HepG2 (cell line): Measurements from ENCODE around the gene PAK6. TPM values are rescaled to one million over a fixed set of nuclear protein-coding genes. Genes with fewer than 3 reads are reported as not detected.

Experiments
- ATAC-seq: fragments of 200-7000 bp; cut with Tn5 transposase; 3 replicates; pipeline ENCODE4 v1.9.1; 2020; ENCODE audit warnings: mild to moderate bottlenecking, moderate library complexity
- BruUV-seq: library from RNA; stranded (reverse); fragments of 400-500 nt; replicated peaks from 2 replicates; lab custom pipeline; 2021; lab: Mats Ljungman, UMichigan
- CTCF ChIA-PET: fragments of 300-600 bp; formaldehyde crosslinking; extraction: SDS; loops from one replicate; lab custom pipeline; 2021; ENCODE audit warnings: low total read pairs, inconsistent platforms, low intra/inter-chr PET ratio; lab: Yijun Ruan, JAX
- POLR2A ChIA-PET: fragments of 350-600 bp; sonication (Branson Sonifier 250); formaldehyde crosslinking; loops from one replicate; lab custom pipeline; 2020; ENCODE audit warnings: antibody characterized with exemption, inconsistent platforms; lab: Yijun Ruan, JAX
- DNase-seq: peaks from one replicate; pipeline ENCODE4 v3.0.0-alpha.2; 2015; ENCODE audit warnings: low spot score
- FAIRE-seq: peaks from 3 replicates; lab custom pipeline; 2011; peaks lifted over from hg19 to GRCh38; lab: Jason Lieb, UNC
- H2AFZ ChIP-seq: one replicate; pipeline ENCODE4 v1.6.1; 2011; ENCODE audit warnings: low read length, inconsistent platforms
- H3K27ac ChIP-seq: fragments of 300-600 bp; 3 replicates; pipeline ENCODE4 v1.8.0; 2011; ENCODE audit warnings: mixed run types, mild to moderate bottlenecking, mixed read lengths, low read length, inconsistent platforms; ENCODE audit not compliant: insufficient read depth; ENCODE audit errors: extremely low read length
- H3K27me3 ChIP-seq, 2 experiments: fragments of 200-600 bp in 1 of 2; 2 replicates in 1 of 2; 3 replicates in 1 of 2; pipeline versions ENCODE4 v1.6.0 to v1.8.0; 2011; ENCODE audit warnings: low read length in 2 of 2, mild to moderate bottlenecking in 2 of 2, moderate library complexity in 2 of 2, inconsistent platforms in 1 of 2; ENCODE audit not compliant: insufficient read depth in 2 of 2, control insufficient read depth in 1 of 2
- H3K36me3 ChIP-seq, 2 experiments: fragments of 200-600 bp in 1 of 2; replicated peaks in 1 of 2; 2 replicates in 1 of 2; 3 replicates in 1 of 2; pipeline versions ENCODE4 v1.5.1 to v1.8.0; 2011; ENCODE audit warnings: low read length in 2 of 2, inconsistent platforms in 1 of 2; ENCODE audit not compliant: insufficient read depth in 2 of 2, control insufficient read depth in 1 of 2
- H3K4me1 ChIP-seq: 2 replicates; pipeline ENCODE4 v1.5.1; 2012; ENCODE audit warnings: low read length, inconsistent platforms; ENCODE audit not compliant: insufficient read depth
- H3K4me2 ChIP-seq: 2 replicates; pipeline ENCODE4 v1.6.0; 2011; ENCODE audit warnings: low read depth, low read length, inconsistent platforms
- H3K4me3 ChIP-seq, 3 experiments: fragments of 200-600 bp in 1 of 3; sonication (generic), shearing (Covaris generic) in 1 of 3; replicated peaks in 1 of 3; 2 replicates each; pipeline ENCODE4 v1.5.1; 2011 to 2016; ENCODE audit warnings: low read length in 3 of 3, inconsistent platforms in 2 of 3, low read depth in 2 of 3, mild to moderate bottlenecking in 2 of 3, control low read depth in 1 of 3, mixed read lengths in 1 of 3; ENCODE audit not compliant: insufficient read depth in 1 of 3
- H3K79me2 ChIP-seq: one replicate; pipeline ENCODE4 v1.6.1; 2011; ENCODE audit warnings: low read length, inconsistent platforms; ENCODE audit not compliant: insufficient read depth
- H3K9ac ChIP-seq: 2 replicates; pipeline ENCODE4 v1.6.0; 2011; ENCODE audit warnings: mild to moderate bottlenecking, low read depth, low read length, inconsistent platforms; ENCODE audit not compliant: insufficient read depth
- H3K9me3 ChIP-seq: 2 replicates; pipeline ENCODE4 v1.5.1; 2012; ENCODE audit warnings: mild to moderate bottlenecking, low read length
- H4K20me1 ChIP-seq: 2 replicates; pipeline ENCODE4 v1.6.0; 2011; ENCODE audit warnings: inconsistent platforms, mild to moderate bottlenecking, low read length, moderate library complexity; ENCODE audit not compliant: insufficient read depth
- FOXP4 ChIP-seq: sonication (generic); formaldehyde crosslinking; IDR thresholded peaks from 2 replicates; pipeline ENCODE4 v1.4.0; 2020; ENCODE audit warnings: missing genetic modification reagents
- MXI1 ChIP-seq: IDR thresholded peaks from 3 replicates; pipeline ENCODE4 v1.6.1; 2012; ENCODE audit warnings: low read depth, low read length, inconsistent platforms, borderline replicate concordance
- NONO ChIP-seq, 2 experiments: fragments of 450-650 bp in 1 of 2; sonication (generic) in 1 of 2; formaldehyde crosslinking in 1 of 2; IDR thresholded peaks in 1 of 2; conservative IDR thresholded peaks in 1 of 2; 2 replicates each; pipeline versions ENCODE4 v1.6.1 to v1.8.0; 2017 to 2022; ENCODE audit warnings: mild to moderate bottlenecking in 1 of 2, missing genetic modification reagents in 1 of 2, moderate library complexity in 1 of 2
- SP1 ChIP-seq, 2 experiments: fragments of 450-650 bp in 1 of 2; sonication (generic) in 1 of 2; formaldehyde crosslinking in 1 of 2; IDR thresholded peaks; 2 replicates each; pipeline versions ENCODE4 v1.4.0 to v1.6.1; 2016 to 2020; ENCODE audit warnings: missing genetic modification reagents in 1 of 2
- THYN1 ChIP-seq: sonication (generic); formaldehyde crosslinking; IDR thresholded peaks from 2 replicates; pipeline ENCODE4 v1.8.1; 2023; ENCODE audit warnings: low read depth, mild to moderate bottlenecking, moderate library complexity, missing genetic modification reagents, borderline replicate concordance
- ZNF33A ChIP-seq: sonication (generic); formaldehyde crosslinking; IDR thresholded peaks from 2 replicates; pipeline ENCODE4 v1.5.1; 2020; ENCODE audit warnings: missing genetic modification reagents, mild to moderate bottlenecking, moderate library complexity, borderline replicate concordance
- ZNF879 ChIP-seq: sonication (generic); formaldehyde crosslinking; IDR thresholded peaks from 2 replicates; pipeline ENCODE4 v1.8.1; 2023; ENCODE audit warnings: missing genetic modification reagents
- WGBS: methylation state at CpG from one replicate; pipeline ENCODE4 v1.1.6; 2017; ENCODE audit warnings: low lambda C conversion rate; 5-methylcytosine and 5-hydroxymethylcytosine counted together
- in situ Hi-C: cut with HindIII; loops from 2 replicates; pipeline ENCODE4 v1.10.0; 2017; ENCODE audit warnings: low pct_unique_long_range_greater_than_20kb; ENCODE audit not compliant: extremely low pct_ligation_motif_present
- intact Hi-C: fragments of 100-400 bp; cut with micrococcal nuclease; formaldehyde crosslinking; loops from one replicate; pipeline ENCODE4 v1.10.0; 2022; ENCODE audit not compliant: unreplicated experiment
- polyA plus RNA-seq, 8 experiments: library from polyadenylated mRNA; depleted of rRNA in 3 of 8; stranded (reverse) in 7 of 8; unstranded in 1 of 8; fragments of >200 nt; fragmentation: Illumina TruSeq in 4 of 8; extraction: Trizol in 4 of 8; gene quantifications; 2 replicates each; pipeline versions ENCODE4 v1.2.1 to v1.2.3, GENCODE V29; 2011 to 2016; ENCODE audit warnings: low read depth in 4 of 8, missing spikeins in 1 of 8, mixed read lengths in 1 of 8; ENCODE audit not compliant: insufficient read depth in 1 of 8
- total RNA-seq, 5 experiments: library from RNA; depleted of rRNA; stranded (reverse); fragments of >200 nt; fragmentation: Illumina TruSeq; extraction: Trizol; gene quantifications; 2 replicates each; pipeline ENCODE4 v1.2.3, GENCODE V29; 2016; ENCODE audit warnings: low read depth in 1 of 5

PAK6 gene
- total and polyA plus RNA-seq, 2 of the 13 experiments (the other 11 are each of a cell fraction or from before 2014, with no cell fraction given): 0.07 TPM; not detected in 1

GRCh38 chr15:40285151-40285550, 46.3 kb downstream of the PAK6 start:
- in situ Hi-C loops: no loop called here

More at GRCh38 chr15:40285151-40285550, 46.3 kb downstream of the PAK6 start:
- CTCF ChIA-PET: no interaction called here
- Histone ChIP-seq H3K4me3 (no peak overlapping the region), H4K20me1 (no peaks in the 10 kb centered on the region), H3K27ac (no peak overlapping the region), H3K9ac (no peak overlapping the region), H3K4me2 (no peak overlapping the region), H3K79me2 (no peaks in the 10 kb centered on the region), H3K9me3 (no peaks in the 10 kb centered on the region), H3K4me1 (no peaks in the 10 kb centered on the region), H3K36me3 (no peaks in the 10 kb centered on the region), H2AFZ (no peak overlapping the region), H3K27me3 (peaks cover 17 to 91% of the 10 kb centered on the region in 2 experiments)
- POLR2A ChIA-PET: no interaction called here
- no TSS peak for BruUV-seq
- DNase-seq (no peak), FAIRE-seq (no peak), ATAC-seq (no peak)
- TF ChIP-seq ZNF879 (CRISPR knock-in tag): no peak
- TF ChIP-seq MXI1: no peak
- no peak for TF ChIP-seq ZNF33A (CRISPR knock-in tag)
- TF ChIP-seq THYN1 (CRISPR knock-in tag): no peak
- no peak for TF ChIP-seq FOXP4 (CRISPR knock-in tag)
- no peak for TF ChIP-seq SP1 (IDR thresholded peaks at IDR 0.05)
- no peak for TF ChIP-seq SP1 (CRISPR knock-in tag; IDR thresholded peaks at IDR 0.05)
- no peak for TF ChIP-seq NONO (IDR thresholded peaks at IDR 0.05)
- no peak for TF ChIP-seq NONO (CRISPR knock-in tag; conservative IDR thresholded peaks at IDR 0.05)
- intact Hi-C loops: no loop called here
- WGBS: 26% methylated on average over 4 of the region's 4 CpGs
